GM15510 (cell line): ENCODE measurements around the gene ACTRT2.

Experiments
- POLR2A ChIP-seq: IDR thresholded peaks from 3 replicates; pipeline ENCODE4 v1.6.1; 2011; ENCODE audit warnings: borderline replicate concordance; ENCODE audit not compliant: insufficient read length; ENCODE audit errors: extremely low read depth

The ACTRT2 gene

GRCh38 chr1:3028531-3029282 is 7.4 kb downstream of the ACTRT2 start:
- no peak for TF ChIP-seq POLR2A

- TF ChIP-seq POLR2A = no peak
These were observed 8.3 kb downstream of the ACTRT2 start for GRCh38 chr1:3029481-3029961.

GRCh38 chr1:3029991-3030662 is 8.9 kb downstream of the ACTRT2 start:
- TF ChIP-seq POLR2A = no peak

GRCh38 chr1:3030663-3031381 is 9.6 kb downstream of the ACTRT2 start:
- TF ChIP-seq POLR2A = no peak

GRCh38 chr1:3031401-3032221 is 10.3 kb downstream of the ACTRT2 start:
- no peak for TF ChIP-seq POLR2A

- TF ChIP-seq POLR2A = no peak
These were observed 11.2 kb downstream of the ACTRT2 start for GRCh38 chr1:3032371-3033039.

- TF ChIP-seq POLR2A = no peak
These were observed 11.9 kb downstream of the ACTRT2 start for GRCh38 chr1:3033040-3033789.

- TF ChIP-seq POLR2A = no peak
These were observed 12.5 kb downstream of the ACTRT2 start for GRCh38 chr1:3033790-3034090.

GRCh38 chr1:3034162-3034561 is 12.9 kb downstream of the ACTRT2 start:
- TF ChIP-seq POLR2A = no peak

GRCh38 chr1:3034728-3035562 is 13.7 kb downstream of the ACTRT2 start:
- no peak for TF ChIP-seq POLR2A

GRCh38 chr1:3035563-3036446 is 14.5 kb downstream of the ACTRT2 start:
- TF ChIP-seq POLR2A = no peak

- TF ChIP-seq POLR2A = no peak
These were observed 15.4 kb downstream of the ACTRT2 start for GRCh38 chr1:3036447-3037280.
